Measurements from ENCODE around the gene PRPF6.

Gene PRPF6

GRCh38 chr20:63945921-63946920 lies 34.7 kb upstream of the PRPF6 start:
- DNase-seq (ENCODE audit: low read depth): no peak

GRCh38 chr20:63946986-63947637 lies 33.8 kb upstream of the PRPF6 start:
- no peak for DNase-seq (ENCODE audit: low read depth)

GRCh38 chr20:63947638-63948456 lies 33.1 kb upstream of the PRPF6 start:
- no peak for DNase-seq (ENCODE audit: low read depth)

- DNase-seq (ENCODE audit: low read depth): no peak
Measured at GRCh38 chr20:63950701-63951397, 30.1 kb upstream of the PRPF6 start.

- DNase-seq (ENCODE audit: low read depth): no peak
Measured at GRCh38 chr20:63951398-63952209, 29.3 kb upstream of the PRPF6 start.

GRCh38 chr20:63952210-63952535 lies 28.8 kb upstream of the PRPF6 start:
- DNase-seq (ENCODE audit: low read depth): no peak

GRCh38 chr20:63952769-63953168 lies 28.2 kb upstream of the PRPF6 start:
- DNase-seq (ENCODE audit: low read depth): no peak

- no peak for DNase-seq (ENCODE audit: low read depth)
Measured at GRCh38 chr20:63953764-63954429, 27.0 kb upstream of the PRPF6 start.

- peak; percentile 48 for DNase-seq (ENCODE audit: low read depth)
Measured at GRCh38 chr20:63955281-63955826, 25.6 kb upstream of the PRPF6 start.

- DNase-seq (ENCODE audit: low read depth): peak; percentile 86
Measured at GRCh38 chr20:63955827-63956663, 24.9 kb upstream of the PRPF6 start, which contains the start of gene UCKL1. Gene UCKL1, minus strand, starts transcription at chr20:63956416. Its CDS starts 44 bp downstream, at chr20:63956372.

GRCh38 chr20:63956664-63957003 lies 24.3 kb upstream of the PRPF6 start:
- DNase-seq (ENCODE audit: low read depth): no peak

- peak; percentile 67 for DNase-seq (ENCODE audit: low read depth)
Measured at GRCh38 chr20:63957004-63957689, 23.8 kb upstream of the PRPF6 start.

GRCh38 chr20:63957690-63958441 lies 23.1 kb upstream of the PRPF6 start:
- DNase-seq (ENCODE audit: low read depth): no peak

- no peak for DNase-seq (ENCODE audit: low read depth)
Measured at GRCh38 chr20:63958471-63958870, 22.5 kb upstream of the PRPF6 start.

- DNase-seq (ENCODE audit: low read depth): no peak
Measured at GRCh38 chr20:63958964-63959698, 21.8 kb upstream of the PRPF6 start.

GRCh38 chr20:63959699-63960075 lies 21.2 kb upstream of the PRPF6 start:
- DNase-seq (ENCODE audit: low read depth): no peak

Measured in EH (cell line).